ENCODE data around the gene SLC19A1.
"Not testable (repeated sequence)": the region's sequence is repeated elsewhere in the genome, so short reads cannot be mapped to it uniquely, and the experiment has no call there.

The SLC19A1 gene

DNA sequence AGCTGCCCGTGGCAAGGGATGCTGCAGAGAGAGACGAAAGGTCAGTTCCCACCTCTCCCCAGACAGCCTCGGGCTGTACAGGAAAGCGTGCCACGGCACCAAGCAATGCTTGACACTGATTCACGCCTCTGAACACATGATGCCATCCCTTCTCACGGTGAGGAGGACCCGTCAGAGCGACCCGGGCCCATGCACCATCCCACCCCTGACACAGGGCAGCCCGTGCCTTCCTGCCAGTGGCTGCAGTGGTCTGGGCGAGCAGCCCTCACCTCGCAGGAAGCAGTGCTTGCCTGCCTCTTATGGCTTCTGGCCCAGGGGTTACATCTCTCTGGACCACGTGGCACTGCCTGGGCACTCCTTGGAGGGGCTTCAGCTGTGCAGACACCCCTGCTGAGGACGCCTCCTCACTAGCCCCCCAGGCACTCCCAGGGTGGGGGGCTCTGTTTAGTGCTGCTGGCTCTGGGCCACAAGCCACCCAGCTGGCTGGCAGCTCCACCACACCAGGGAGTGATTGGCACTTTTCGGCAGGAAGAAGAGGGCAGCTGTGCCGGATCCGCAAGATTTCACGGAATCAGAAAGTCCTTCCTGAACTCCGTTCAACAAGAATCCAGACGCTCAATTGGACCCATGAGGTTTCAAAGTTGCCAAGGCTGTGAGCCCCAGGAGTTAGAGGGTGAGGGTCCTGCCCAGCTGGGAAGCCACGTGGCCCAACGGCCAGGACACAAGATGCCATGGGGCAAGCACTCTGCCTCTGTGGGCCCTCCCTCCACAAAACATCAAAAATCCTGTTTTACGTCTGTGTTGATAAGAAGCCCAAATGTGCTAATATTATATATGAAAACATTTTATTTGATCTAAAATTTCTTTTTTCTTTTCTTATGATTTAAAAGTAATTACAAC lies 34.8 kb upstream of the SLC19A1 start:
- no peak for DNase-seq

DNA sequence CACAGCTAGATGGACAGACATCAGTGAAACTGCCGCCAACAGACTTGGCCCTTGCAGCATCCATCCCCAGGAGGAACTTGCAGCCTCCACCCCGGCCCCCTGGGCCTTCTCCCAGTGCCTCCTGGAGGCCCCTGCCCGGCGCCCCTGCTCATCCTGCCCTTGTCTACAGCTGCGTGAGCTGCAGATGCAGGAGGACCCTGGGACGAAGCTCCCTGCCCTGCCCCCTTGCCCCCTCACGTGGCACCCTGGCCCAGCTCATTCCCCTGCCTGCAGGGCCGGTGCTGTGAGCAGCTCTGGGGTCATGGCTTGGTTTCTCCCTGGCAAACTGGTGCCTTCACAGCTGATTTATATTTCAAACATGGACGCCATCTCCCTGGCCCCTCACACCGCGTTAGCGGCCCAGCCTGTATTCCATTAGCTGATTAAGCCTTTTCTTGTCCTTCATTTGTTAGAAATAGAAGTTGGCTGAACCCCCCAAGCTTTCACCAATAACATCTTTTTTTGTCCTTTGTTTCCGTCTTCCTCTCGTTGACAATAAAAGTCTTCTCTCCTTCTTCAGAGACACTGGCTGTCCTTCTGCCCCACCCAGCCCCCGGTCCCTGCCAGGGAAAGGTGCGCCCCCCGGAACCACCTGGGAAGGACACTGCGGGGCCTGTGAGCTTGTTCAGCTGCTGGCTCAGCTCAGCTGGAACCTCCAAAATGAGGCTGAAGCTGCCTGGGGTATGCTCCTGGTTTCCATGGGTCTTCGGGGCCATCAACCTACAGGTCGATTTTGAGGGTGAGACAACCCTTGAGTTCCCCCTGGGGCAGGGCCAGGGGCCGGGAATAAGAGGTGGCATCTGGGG lies 34.0 kb upstream of the SLC19A1 start:
- DNase-seq = no peak

DNA sequence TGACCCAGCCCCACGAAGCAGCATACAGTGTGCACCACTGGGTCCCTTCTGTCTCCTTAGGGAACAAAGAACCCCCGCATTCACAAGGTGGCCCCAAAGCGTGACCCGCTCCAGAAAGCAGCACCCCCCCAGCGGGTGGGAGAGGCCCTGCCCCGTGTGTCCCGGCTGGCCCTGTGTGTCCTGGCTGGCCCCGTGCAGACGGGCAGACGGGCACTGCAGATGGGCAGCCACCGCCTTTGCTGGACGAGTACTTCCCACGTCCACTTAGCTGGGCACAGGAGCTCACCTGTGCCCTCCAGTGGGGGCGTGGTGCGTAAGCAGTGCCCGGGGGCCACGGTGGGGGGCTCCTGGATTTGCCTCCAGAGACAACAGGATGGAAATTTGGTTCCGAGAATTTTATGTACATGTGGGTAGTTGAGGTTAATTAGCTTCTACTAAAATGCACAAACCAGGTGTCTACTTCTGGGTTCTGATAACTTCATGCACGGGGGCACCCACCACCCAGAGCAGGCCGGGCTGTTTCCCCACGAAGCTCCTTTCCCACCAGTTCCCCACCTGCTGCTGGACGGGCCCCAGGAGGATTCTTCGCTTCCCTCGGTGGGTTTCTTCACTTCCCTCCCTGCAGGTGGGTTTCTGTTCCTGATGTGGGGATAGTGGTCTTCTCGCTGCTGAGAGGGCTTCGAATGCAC lies 33.2 kb upstream of the SLC19A1 start:
- DNase-seq = no peak

- no peak for DNase-seq
Observed at GRCh38 chr21:45574691-45575090, 32.5 kb upstream of the SLC19A1 start.

- DNase-seq = no peak
Observed at GRCh38 chr21:45574081-45574501, 31.9 kb upstream of the SLC19A1 start.

GRCh38 chr21:45573452-45574035 lies 31.3 kb upstream of the SLC19A1 start:
- no peak for DNase-seq

- DNase-seq = no peak
Observed at GRCh38 chr21:45572783-45573451, 30.7 kb upstream of the SLC19A1 start.

DNA sequence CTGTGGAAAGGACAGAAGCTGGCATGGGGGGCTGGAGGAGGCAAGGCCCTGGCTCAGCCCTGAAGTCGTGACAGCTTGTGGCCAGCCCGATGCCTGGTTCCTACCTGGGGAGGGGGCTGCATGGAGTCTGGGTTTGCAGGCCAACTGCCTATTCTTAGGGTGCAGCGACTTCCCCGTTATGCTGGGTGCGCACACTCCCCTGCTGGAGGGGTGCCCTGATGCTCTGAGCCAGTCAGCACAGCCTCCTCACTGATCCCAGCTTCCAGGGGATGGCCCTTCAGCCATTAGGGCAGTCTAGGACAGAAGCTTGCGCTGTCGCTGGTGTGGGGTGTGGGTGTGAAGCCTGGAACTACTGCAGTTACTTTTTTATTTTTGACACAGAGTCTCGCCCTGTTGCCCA lies 30.0 kb upstream of the SLC19A1 start:
- DNase-seq = no peak

- DNase-seq = no peak
Observed at GRCh38 chr21:45571641-45572040, 29.4 kb upstream of the SLC19A1 start.

GRCh38 chr21:45570826-45571601 lies 28.8 kb upstream of the SLC19A1 start:
- no peak for DNase-seq

DNA sequence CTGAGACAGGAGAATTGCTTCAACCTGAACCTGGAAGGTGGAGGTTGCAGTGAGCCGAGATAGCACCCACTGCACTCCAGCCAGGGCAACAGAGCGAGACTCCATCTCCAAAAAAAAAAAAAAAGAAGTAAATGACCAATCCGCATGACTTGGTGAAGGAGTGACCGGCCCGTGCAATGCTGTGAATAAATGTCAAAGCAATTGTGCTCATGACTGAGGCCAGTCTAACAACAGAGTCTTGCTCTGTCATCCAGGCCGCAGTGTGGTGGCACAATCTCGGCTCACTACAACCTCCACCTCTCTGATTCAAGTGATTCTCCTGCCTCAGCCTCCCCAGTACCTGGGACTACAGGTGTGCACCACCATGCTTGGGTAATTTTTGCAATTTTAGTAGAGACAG lies 27.8 kb upstream of the SLC19A1 start:
- DNase-seq = no peak

DNA sequence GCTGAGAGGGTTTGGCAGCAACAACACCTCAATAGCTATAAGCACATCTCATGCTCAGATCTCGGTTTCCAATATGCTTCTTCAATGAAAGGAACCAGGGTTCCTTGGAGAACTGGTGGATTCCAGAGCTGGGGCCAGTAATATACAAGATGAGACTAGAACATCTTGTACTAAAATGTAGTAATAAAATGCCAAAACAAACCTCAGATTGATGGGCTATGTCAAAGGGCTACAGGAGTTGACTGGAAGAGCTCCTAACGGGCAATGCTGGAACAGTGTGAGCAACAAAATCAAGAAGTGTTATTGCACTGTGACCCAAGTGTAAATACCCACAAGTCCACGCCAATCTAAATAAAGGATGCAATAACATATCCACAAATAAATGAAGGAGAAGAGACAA lies 26.1 kb upstream of the SLC19A1 start:
- DNase-seq = no peak

DNA sequence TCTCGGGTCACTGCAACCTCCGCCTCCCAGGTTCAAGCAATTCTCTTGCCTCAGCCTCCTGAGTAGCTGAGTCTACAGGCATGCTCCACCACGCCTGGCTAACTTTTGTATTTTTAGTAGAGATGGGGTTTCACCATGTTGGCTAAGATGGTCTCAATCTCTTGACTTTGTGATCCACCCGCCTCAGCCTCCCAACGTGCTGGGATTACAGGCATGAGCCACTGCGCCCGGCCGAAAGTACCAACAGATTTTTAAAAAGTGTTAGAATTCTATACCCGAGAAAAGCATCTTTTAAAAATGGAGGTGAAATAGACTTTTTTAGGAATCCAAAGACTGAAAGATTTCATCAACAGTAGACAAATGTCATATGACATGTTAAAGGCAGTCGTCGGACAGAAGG lies 21.9 kb upstream of the SLC19A1 start:
- DNase-seq = not testable (repeated sequence)

GRCh38 chr21:45562965-45563364 lies 20.7 kb upstream of the SLC19A1 start:
- no peak for DNase-seq

DNA sequence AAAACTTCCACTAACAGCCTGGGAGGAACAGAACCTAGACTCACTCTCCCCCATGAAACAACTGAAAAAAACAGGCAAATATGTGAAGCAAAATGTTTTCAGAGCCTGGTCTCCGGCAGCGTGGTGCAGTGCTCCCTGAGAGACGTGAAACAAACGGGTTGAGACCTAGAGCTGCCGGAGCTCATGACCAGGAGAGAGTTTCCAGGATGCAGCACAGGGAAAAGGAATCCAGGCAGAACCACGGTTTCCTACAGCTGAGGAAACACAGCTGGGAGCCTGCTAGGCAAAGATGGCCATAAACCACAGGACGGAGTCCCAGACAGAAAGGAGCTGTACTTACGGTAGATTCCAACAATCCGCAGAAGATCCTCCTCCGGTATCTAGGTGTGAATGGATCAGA lies 20.2 kb upstream of the SLC19A1 start:
- DNase-seq = no peak

DNA sequence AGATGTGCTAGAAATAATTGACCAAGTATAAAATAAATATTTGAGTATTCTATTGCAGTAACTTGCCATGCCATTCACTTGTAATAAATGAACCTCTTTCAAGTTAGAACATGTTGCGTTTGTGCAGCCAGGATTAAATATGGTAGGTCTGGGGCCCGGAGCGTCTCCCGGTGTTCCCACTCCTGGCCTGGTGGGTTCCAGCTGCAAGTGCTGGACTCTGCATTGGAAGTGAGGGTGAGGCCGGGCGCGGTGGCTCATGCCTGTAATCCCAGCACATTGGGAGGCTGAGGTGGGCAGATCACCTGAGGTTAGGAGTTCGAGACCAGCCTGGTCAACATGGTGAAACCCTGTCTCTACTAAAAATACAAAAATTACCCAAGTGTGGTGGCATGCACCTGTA lies 19.0 kb upstream of the SLC19A1 start:
- not testable (repeated sequence) for DNase-seq

GRCh38 chr21:45560106-45561021 lies 18.1 kb upstream of the SLC19A1 start:
- no peak for DNase-seq

DNA sequence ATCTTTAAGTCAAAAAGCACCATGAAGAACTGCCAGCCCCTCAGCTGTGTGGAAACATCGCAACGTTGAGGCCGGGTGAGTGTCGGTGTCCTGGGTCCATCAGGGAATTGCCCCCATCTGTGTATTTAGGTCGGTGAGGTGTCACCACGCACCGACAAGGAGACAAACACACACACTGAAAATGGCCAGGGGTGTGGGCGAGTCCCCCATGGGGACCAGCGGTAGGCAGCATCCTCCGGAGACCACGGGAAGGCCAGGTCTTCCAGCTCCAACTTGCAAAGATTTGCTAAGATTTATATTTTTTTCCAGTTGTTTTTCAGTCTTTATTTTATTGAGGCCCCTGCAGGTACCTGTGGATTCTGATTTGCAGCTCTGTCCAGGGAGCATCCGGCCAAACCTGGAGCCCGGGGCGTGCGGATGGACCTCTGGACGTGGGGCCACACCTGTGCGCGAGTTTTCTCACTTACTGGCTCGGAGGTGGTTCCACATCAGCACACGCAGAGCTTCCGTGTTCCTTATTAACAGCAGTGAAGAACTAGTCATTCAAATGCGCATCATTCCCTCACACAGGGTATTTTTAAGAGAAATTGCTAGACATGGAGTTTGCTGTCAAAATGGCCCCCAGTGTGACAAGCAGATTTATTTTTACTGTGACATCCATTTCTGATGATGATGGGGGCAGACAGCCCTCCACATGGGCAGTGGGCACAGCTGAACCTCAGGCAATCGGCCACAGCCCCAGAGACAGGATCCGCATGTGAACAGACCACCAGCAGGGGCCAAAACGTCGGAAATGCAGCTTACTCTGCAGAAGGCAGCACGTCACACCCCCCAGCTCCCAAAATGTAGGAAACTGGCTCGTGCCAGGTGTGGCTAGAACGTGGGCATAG lies 17.2 kb upstream of the SLC19A1 start:
- DNase-seq = no peak

Data from inflammatory macrophage (primary cell).